Measurements from ENCODE around the gene EMP1. TPM values are rescaled to one million over a fixed set of nuclear protein-coding genes. Genes with fewer than 3 reads are reported as not detected.

The EMP1 gene
- total RNA-seq, 1 donor, result 16.6 TPM

DNA sequence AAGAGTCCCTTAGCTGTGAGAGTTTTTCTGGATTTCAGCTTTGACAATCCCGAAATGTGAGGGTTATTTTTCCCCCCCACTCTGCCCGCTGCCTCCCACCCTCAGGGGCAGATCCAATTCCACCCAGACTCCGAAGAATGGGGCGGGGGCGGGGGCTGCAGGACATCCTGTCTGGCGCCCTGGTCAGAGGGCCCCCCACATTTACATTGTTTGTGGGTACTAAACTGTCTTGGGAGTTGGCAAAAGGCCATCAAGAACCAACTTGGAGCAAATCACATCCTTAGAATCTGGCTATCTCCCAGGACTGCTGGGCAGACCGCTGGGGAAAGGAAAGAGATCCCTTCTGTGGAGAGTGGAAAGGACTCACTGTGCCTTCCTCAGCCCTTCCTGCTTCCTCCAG lies 2.4 kb downstream of the EMP1 start:
- Histone ChIP-seq H3K4me3 (ENCODE audit: low read length) (no peak overlapping the region), H3K4me1 (ENCODE audit: insufficient read depth, low read length) (peaks cover 48% of the 10 kb centered on the region), H3K9me3 (ENCODE audit: low read depth, low read length) (no peaks in the 10 kb centered on the region), H3K27me3 (ENCODE audit: insufficient read depth, low read length) (no peaks in the 10 kb centered on the region)

- H3K9me3 ChIP-seq (ENCODE audit: low read depth, low read length), result no peaks in the 10 kb centered on the region
- no peak overlapping the region for H3K4me3 ChIP-seq (ENCODE audit: low read length)
- H3K4me1 ChIP-seq (ENCODE audit: insufficient read depth, low read length), result peaks cover 48% of the 10 kb centered on the region
- H3K27me3 ChIP-seq (ENCODE audit: insufficient read depth, low read length), result no peaks in the 10 kb centered on the region
Measured at GRCh38 chr12:13199592-13199991, 3.1 kb downstream of the EMP1 start.

DNA sequence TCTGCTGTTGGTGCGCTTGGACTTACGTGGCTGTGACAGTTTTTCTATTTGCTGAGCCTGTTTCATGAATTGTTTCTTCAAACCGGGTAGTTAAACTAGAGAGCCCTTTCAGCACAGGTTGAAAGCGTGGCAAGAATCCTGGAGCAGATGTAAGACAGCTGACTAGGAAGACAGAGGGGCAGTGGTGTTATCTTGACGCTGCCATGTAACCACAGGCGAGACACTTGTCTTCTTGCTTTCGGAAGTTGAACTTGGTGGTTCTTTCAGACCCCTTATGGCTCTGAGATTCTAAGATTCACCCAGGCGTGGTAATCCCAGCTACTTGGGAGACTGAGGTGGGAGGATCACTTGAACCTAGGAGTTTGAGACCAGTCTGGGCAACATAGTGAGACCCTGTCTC lies 4.3 kb downstream of the EMP1 start:
- peaks cover 44% of the 10 kb centered on the region for H3K4me1 ChIP-seq (ENCODE audit: insufficient read depth, low read length)
- H3K9me3 ChIP-seq (ENCODE audit: low read depth, low read length), result no peaks in the 10 kb centered on the region
- H3K4me3 ChIP-seq (ENCODE audit: low read length), result no peak overlapping the region
- H3K27me3 ChIP-seq (ENCODE audit: insufficient read depth, low read length), result no peaks in the 10 kb centered on the region

DNA sequence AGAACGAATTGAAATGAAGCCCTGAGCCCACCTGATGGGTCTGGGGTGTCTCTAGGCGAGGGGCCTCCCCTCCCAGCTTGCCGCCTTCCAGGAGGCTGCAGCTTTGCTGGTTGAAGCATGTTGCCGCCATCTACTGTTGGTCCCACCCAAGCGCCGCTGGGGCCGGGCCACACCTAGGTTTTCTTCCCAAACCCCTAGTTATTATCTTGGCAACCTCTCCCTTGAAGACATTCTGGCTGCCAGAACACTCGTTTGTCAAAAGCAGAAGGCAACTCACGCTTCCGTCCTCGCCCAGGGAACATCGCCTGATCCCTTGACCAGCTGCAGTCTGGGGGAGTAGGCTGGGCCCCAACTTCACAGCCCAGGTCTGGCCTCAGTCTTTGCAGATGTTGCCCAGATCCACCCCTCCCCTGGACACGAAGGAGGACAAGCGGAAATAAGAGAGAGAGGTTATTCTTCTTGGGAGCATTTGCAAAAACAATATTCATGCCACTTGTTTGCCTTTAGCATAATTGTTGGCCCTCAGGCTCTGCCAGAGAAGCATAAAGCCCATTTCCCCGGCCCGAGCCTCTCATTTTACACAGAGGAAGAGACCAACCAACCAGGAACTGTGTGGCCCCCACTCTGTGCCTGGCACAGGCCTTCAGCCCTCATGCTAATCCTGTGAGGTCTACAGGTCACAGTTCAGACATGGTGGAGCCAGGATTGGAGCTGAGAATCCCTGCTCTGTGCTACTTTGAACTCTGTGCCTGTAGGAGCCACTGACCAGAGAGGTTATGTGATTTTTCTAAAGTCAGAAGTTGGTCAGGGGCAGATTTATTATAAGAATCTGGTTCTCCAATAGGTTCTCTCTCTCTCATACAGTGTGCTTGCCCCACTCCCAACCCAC lies 6.8 kb downstream of the EMP1 start:
- no peaks in the 10 kb centered on the region for H3K27me3 ChIP-seq (ENCODE audit: insufficient read depth, low read length)

GRCh38 chr12:13204428-13204827 lies 7.9 kb downstream of the EMP1 start:
- Histone ChIP-seq H3K4me1 (ENCODE audit: insufficient read depth, low read length) (peaks cover 25% of the 10 kb centered on the region), H3K27me3 (ENCODE audit: insufficient read depth, low read length) (no peaks in the 10 kb centered on the region), H3K4me3 (ENCODE audit: low read length) (no peak overlapping the region), H3K9me3 (ENCODE audit: low read depth, low read length) (no peaks in the 10 kb centered on the region)

More for the DNA sequence above, 6.8 kb downstream of the EMP1 start:
- Histone ChIP-seq H3K9me3 (ENCODE audit: low read depth, low read length) (no peaks in the 10 kb centered on the region), H3K4me3 (ENCODE audit: low read length) (no peak overlapping the region), H3K4me1 (ENCODE audit: insufficient read depth, low read length) (peaks cover 27% of the 10 kb centered on the region)

DNA sequence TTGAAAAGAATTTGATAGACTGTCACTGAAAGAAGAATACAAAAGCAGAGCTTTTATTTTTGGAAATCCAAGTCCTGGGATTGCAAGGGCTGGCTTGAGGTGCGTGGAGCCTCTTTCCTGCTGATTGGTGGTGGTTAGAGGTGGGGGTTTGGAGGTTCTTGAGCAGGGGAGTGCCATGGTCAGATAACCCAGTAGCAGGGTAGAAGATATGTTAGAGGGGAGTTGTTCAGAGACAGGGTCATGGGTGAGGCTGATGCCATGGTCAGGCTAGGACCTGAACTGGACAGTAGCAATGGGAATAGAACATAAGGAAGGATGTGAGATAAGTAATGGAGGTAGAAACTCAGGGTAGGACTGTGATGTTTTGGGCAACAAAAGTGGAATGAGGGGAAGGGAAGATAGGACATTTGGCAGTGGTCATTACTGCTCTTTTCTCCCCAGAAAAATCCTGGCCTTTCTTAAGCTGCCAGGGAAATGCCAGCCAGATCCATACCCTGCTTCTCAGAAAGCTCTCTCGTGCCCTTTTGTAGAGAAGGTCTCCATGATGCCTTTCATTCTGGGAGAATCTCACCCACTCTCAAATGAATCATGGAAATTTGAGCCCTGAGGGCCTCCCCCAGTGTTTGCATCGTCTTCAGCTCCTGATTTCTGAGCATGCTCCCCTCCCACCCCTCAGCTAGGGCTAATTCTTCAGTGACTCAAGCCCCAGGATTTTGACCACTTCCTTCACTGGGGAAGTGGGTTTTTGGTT lies 9.5 kb downstream of the EMP1 start:
- Histone ChIP-seq H3K27me3 (ENCODE audit: insufficient read depth, low read length) (no peaks in the 10 kb centered on the region), H3K4me1 (ENCODE audit: insufficient read depth, low read length) (peaks cover 14% of the 10 kb centered on the region), H3K4me3 (ENCODE audit: low read length) (no peak overlapping the region), H3K9me3 (ENCODE audit: low read depth, low read length) (no peaks in the 10 kb centered on the region)

GRCh38 chr12:13206560-13206897 lies 10.0 kb downstream of the EMP1 start:
- Histone ChIP-seq H3K4me1 (ENCODE audit: insufficient read depth, low read length) (peaks cover 14% of the 10 kb centered on the region), H3K9me3 (ENCODE audit: low read depth, low read length) (no peaks in the 10 kb centered on the region), H3K27me3 (ENCODE audit: insufficient read depth, low read length) (no peaks in the 10 kb centered on the region), H3K4me3 (ENCODE audit: low read length) (no peak overlapping the region)

DNA sequence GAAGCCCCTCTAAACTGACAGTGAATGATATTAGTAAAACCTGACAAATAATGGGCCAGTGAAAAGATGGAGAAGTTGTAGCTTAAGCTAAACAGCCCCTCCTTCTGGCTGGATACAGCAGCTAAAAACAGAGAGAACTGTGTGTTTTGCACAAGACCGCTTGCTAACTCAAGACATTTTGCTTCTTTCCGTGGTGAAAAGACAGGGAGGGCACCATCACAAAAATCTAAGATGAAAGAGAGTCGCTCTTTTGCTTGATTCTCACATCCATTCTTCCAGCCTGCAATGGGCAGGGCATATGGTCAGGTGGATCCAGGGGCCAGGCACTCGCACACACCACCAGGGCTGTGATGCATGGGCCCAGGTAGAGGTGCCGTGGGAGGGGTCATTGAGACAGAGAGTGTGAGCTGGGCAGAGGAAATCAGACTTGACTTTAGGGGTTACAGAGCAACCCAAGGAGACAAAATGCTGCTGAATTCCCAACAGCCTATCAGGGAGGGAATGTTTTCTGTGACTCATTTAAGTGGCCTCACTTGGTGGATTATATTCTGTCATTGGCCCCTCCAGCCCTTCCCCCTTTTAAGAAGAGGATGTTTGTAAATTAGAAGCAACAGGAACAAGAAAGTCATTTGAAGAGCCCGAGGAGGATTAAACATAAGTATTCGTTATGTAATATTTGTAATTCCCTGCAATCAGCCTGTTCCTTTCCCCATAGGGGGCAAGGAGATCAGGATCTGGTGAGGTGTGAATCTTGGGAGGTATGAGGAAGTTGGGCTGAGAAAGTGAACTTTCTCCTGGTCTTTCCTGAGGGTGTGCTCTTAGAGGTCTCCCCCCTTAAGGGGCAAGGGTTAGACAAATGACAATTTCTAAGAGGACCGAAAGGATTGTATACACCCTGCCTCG lies 12.3 kb downstream of the EMP1 start:
- Histone ChIP-seq H3K4me1 (ENCODE audit: insufficient read depth, low read length) (peaks cover 19% of the 10 kb centered on the region), H3K9me3 (ENCODE audit: low read depth, low read length) (no peaks in the 10 kb centered on the region), H3K4me3 (ENCODE audit: low read length) (no peak overlapping the region), H3K27me3 (ENCODE audit: insufficient read depth, low read length) (no peaks in the 10 kb centered on the region)

GRCh38 chr12:13209436-13210235 lies 13.1 kb downstream of the EMP1 start:
- Histone ChIP-seq H3K27me3 (ENCODE audit: insufficient read depth, low read length) (no peaks in the 10 kb centered on the region), H3K4me3 (ENCODE audit: low read length) (no peak overlapping the region), H3K9me3 (ENCODE audit: low read depth, low read length) (no peaks in the 10 kb centered on the region), H3K4me1 (ENCODE audit: insufficient read depth, low read length) (peaks cover 19% of the 10 kb centered on the region)

DNA sequence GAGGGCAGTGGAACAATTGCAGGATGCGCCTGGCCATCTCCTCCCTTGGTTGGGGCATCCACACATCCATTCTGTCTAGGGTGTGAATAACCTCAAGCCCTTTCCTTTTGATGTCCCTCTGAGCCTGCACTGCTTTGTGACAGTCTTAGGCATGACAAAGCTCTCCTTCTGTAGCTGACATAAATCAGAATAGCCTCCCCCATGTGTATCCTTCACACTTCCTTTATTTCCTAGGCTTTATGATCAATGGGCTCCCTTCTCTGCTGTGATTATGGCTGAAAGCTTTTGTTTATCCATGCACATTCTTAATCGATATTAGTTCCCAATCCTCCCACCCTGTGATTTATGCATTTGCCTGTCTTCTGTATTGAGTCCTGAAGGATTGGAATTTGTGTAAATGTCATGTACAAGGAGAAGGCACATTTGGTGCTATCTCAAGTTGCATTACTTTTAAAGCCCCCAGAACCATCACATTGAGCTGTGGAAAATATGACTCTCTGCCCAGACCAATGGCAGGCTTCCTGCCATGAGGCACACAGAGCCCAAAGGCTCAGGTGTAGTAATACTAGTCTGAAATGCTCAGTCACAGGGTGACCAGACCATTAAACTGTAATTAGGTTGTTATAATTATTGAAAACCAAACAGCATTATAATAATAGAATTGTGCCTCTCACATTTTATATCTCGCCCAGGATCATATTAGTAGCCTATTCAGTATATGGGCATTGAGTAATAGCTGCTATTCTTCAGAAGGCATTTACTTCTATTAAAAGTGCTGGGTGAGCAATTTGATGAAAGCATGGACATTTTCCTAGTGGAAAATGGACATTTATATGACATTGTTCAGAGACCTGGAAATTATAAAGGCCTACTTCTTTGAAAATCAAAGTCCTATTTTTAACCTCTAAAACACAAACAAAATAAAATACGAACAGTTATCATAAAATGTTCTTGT lies 14.0 kb downstream of the EMP1 start:
- no peak overlapping the region for H3K4me3 ChIP-seq (ENCODE audit: low read length)
- no peaks in the 10 kb centered on the region for H3K27me3 ChIP-seq (ENCODE audit: insufficient read depth, low read length)
- peaks cover 19% of the 10 kb centered on the region for H3K4me1 ChIP-seq (ENCODE audit: insufficient read depth, low read length)
- no peaks in the 10 kb centered on the region for H3K9me3 ChIP-seq (ENCODE audit: low read depth, low read length)

- no peaks in the 10 kb centered on the region for H3K9me3 ChIP-seq (ENCODE audit: low read depth, low read length)
- H3K4me1 ChIP-seq (ENCODE audit: insufficient read depth, low read length), result peaks cover 16% of the 10 kb centered on the region
- no peaks in the 10 kb centered on the region for H3K27me3 ChIP-seq (ENCODE audit: insufficient read depth, low read length)
- H3K4me3 ChIP-seq (ENCODE audit: low read length), result no peak overlapping the region
Measured at GRCh38 chr12:13211191-13211858, 14.8 kb downstream of the EMP1 start.

GRCh38 chr12:13211859-13212664 lies 15.5 kb downstream of the EMP1 start:
- H3K4me3 ChIP-seq (ENCODE audit: low read length), result no peak overlapping the region
- H3K27me3 ChIP-seq (ENCODE audit: insufficient read depth, low read length), result no peaks in the 10 kb centered on the region
- H3K4me1 ChIP-seq (ENCODE audit: insufficient read depth, low read length), result peaks cover 12% of the 10 kb centered on the region
- no peaks in the 10 kb centered on the region for H3K9me3 ChIP-seq (ENCODE audit: low read depth, low read length)
